IPS-20b (cell line): ENCODE data around the gene MTUS2.

Experiments used
- H3K27ac ChIP-seq: one replicate; pipeline ENCODE4 v1.5.1; 2013; ENCODE audit warnings: low read length
- H3K27me3 ChIP-seq: 2 replicates; pipeline ENCODE4 v1.6.1; 2013; ENCODE audit warnings: mild to moderate bottlenecking, low read length, inconsistent platforms; ENCODE audit not compliant: insufficient read depth
- H3K36me3 ChIP-seq: 2 replicates; pipeline ENCODE4 v1.6.1; 2013; ENCODE audit warnings: low read depth, mild to moderate bottlenecking, inconsistent platforms, low read length, moderate library complexity; ENCODE audit not compliant: insufficient read depth
- H3K4me1 ChIP-seq: 2 replicates; pipeline ENCODE4 v1.6.1; 2013; ENCODE audit warnings: mild to moderate bottlenecking, control low read depth, inconsistent platforms, low read length, moderate library complexity; ENCODE audit not compliant: insufficient read depth
- H3K4me3 ChIP-seq: 2 replicates; pipeline ENCODE4 v1.5.1; 2013; ENCODE audit warnings: mild to moderate bottlenecking, low read length, inconsistent platforms
- H3K9ac ChIP-seq: 2 replicates; pipeline ENCODE4 v1.6.1; 2013; ENCODE audit warnings: low read depth, mild to moderate bottlenecking, inconsistent platforms, low read length, moderate library complexity
- H3K9me3 ChIP-seq: 2 replicates; pipeline ENCODE4 v1.6.1; 2013; ENCODE audit warnings: mild to moderate bottlenecking, low read depth, low read length, inconsistent platforms; ENCODE audit not compliant: insufficient read depth

Gene MTUS2

DNA sequence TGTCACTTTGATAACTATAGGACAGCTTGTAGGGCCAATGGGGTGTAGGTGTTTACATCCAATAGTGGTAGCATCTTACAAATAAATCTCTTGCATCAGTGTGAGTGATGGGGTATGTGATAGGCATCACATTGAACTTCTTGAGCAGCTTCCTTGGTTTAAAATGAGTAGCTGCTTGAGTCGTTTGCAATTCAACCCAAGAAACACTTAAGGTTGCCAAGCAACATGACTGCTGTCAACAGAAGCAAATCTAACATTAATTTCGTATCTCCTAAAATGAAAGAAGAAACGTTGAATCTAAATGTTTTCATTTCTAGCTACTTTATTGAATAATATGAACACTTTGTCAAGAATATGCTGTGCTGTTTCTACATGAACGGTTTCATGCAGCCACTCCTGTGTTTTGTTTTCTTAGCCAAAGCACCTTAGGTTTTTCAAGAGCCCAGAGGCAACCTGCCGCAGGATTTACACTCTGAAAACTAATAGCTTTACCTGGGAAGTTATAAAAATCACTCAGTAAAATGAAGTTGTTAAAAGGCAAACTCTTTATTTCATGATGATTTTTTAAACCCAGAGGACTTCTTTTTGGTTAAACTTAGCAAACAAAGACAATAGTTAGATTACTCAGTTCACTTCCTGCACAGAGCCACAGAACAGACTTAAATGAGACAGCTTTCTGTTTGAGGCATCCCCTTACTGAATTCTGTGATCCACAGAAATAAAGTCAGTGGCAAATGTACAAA is 305.2 kb downstream of the MTUS2 start:
- no peaks in the 10 kb centered on the region for H3K36me3 ChIP-seq
- no peak overlapping the region for H3K9ac ChIP-seq
- no peak overlapping the region for H3K27ac ChIP-seq
- no peak overlapping the region for H3K4me3 ChIP-seq
- H3K4me1 ChIP-seq, result peaks cover 4% of the 10 kb centered on the region; the same call in 1 of the 2 replicates
- H3K27me3 ChIP-seq, result no peaks in the 10 kb centered on the region
- no peaks in the 10 kb centered on the region for H3K9me3 ChIP-seq

DNA sequence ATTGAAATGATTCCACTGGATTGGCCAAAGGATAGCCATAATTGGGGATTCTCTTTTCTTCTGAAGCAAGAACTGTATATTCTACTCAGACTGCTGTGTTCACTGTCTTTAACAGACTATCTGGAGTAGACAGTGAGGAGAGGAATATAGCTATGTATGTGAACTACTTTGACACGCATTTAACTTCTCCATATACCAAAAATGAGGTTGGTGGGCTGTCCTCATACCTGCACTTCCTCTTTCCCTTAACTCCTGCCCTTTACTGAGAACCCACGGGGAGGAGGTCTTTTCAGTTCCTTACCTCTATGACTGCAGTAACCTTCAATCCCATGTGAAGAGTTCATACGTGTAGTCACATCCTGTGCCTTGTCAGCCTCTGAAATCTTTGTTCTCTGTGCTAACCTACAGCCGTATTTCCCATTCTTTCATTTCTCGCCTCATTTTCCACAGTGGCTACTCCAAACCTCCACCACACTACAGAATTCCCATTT is 305.8 kb downstream of the MTUS2 start:
- Histone ChIP-seq H3K27ac (no peak overlapping the region), H3K9me3 (no peaks in the 10 kb centered on the region), H3K27me3 (no peaks in the 10 kb centered on the region), H3K9ac (no peak overlapping the region), H3K36me3 (no peaks in the 10 kb centered on the region), H3K4me1 (peaks cover 4% of the 10 kb centered on the region; the same call in 1 of the 2 replicates), H3K4me3 (no peak overlapping the region)

DNA sequence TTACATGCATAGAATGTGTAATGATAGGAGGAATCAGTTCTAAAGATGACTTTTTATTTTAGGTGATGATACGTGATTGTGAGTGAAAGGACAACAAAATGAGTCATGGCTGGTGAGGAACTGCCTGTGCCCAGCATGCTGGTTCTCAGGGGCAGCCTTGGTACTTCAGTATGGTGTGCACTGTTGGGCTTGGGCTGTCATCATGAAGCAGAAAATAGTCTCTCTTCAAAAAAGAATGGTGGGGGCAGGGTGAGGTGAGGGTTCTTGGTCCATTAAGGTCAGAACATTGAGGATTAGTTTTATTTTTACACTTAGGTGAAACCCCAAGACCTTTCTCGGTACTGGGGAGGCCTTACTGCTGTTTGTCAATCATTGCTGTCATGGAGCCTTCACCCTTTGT is 309.5 kb downstream of the MTUS2 start:
- peaks cover 4% of the 10 kb centered on the region; the same call in 1 of the 2 replicates for H3K4me1 ChIP-seq
- H3K27me3 ChIP-seq, result no peaks in the 10 kb centered on the region
- H3K4me3 ChIP-seq, result no peak overlapping the region
- H3K9ac ChIP-seq, result no peak overlapping the region
- no peaks in the 10 kb centered on the region for H3K36me3 ChIP-seq
- H3K27ac ChIP-seq, result no peak overlapping the region
- no peaks in the 10 kb centered on the region for H3K9me3 ChIP-seq

DNA sequence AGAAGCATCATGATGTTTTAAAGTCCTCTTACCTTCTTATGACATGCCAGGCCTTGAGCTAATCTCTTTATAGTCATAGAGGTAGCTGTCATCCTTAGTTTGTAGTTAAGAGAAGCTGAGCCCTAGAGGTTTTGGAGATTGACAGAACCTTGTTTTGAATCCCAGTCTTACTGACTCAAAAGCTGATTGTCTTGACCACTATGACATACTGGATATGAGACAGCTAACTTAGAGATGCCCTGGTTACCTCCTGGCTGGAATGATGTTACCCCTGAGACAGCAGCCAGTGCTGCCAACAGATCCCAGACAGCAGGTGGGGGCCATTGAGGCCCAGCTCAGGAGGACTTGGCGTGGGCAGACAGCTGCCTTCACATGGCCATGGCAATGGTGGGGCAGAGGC is 311.0 kb downstream of the MTUS2 start:
- H3K4me1 ChIP-seq, result no peaks in the 10 kb centered on the region
- H3K9me3 ChIP-seq, result no peaks in the 10 kb centered on the region
- no peak overlapping the region for H3K9ac ChIP-seq
- no peaks in the 10 kb centered on the region for H3K27me3 ChIP-seq
- no peaks in the 10 kb centered on the region for H3K36me3 ChIP-seq
- H3K27ac ChIP-seq, result no peak overlapping the region
- no peak overlapping the region for H3K4me3 ChIP-seq

DNA sequence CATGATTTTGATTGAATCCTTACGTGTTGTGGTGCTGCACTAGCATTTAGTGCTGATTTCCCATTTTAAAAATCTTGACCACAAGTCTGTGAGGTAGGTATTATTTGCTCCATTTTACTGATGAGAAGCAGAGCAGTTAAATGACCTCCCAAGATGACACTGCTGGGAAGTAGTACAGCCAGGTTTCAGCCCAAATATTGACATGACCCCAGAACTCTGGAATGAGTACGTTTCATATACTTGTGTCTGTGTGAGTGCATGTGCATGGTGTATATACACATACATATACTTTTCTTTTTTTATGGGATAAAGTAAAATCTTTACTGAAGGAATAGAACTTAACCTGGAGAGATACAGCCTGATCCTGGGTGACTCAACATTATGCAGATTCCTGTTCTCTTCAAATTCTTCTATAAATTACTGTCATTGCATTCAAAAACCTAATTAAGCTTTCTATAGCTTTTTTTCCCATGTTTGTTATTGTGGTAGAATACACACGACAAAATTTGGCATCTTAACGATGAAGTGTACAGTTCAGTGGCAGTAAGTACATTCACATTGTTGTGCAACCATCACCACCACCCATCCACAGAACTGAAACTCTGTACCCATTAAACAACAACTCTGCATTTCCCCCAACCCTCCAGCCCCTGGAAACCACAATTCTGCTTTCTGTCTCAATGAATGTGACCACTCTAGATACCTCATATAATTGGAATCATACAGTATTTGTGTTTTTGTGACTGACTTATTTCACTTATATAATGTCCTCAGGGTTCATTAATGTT is 311.9 kb downstream of the MTUS2 start:
- H3K36me3 ChIP-seq, result no peaks in the 10 kb centered on the region
- peaks cover 6% of the 10 kb centered on the region; the same call in 1 of the 2 replicates for H3K9me3 ChIP-seq
- no peak overlapping the region for H3K9ac ChIP-seq
- H3K4me3 ChIP-seq, result no peak overlapping the region
- no peak overlapping the region for H3K27ac ChIP-seq
- no peaks in the 10 kb centered on the region for H3K27me3 ChIP-seq
- no peaks in the 10 kb centered on the region for H3K4me1 ChIP-seq

DNA sequence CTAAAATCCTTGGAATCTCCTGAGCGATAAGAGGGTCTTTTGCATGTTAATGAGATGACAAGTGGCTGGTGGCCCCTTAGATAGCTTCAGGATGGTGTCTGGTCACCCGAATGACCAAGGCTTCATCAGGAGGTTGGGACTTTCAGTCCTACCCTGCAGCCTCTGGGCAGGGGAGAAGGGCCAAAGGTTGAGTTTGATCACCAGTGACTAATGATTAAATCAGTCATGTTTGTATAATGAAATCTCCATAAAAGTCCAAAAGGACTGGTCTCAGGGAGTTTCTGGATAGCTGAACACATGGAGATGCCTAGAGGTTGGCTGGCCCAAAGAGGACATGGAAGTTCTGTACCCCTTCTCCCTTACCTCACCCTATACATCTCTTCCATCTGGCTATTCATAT is 316.2 kb downstream of the MTUS2 start:
- H3K36me3 ChIP-seq, result no peaks in the 10 kb centered on the region
- no peaks in the 10 kb centered on the region; the same call in 1 of the 2 replicates for H3K4me1 ChIP-seq
- H3K27ac ChIP-seq, result no peak overlapping the region
- no peak overlapping the region for H3K4me3 ChIP-seq
- peaks cover 7% of the 10 kb centered on the region; the same call in 1 of the 2 replicates for H3K9me3 ChIP-seq
- no peaks in the 10 kb centered on the region for H3K27me3 ChIP-seq
- no peak overlapping the region for H3K9ac ChIP-seq

DNA sequence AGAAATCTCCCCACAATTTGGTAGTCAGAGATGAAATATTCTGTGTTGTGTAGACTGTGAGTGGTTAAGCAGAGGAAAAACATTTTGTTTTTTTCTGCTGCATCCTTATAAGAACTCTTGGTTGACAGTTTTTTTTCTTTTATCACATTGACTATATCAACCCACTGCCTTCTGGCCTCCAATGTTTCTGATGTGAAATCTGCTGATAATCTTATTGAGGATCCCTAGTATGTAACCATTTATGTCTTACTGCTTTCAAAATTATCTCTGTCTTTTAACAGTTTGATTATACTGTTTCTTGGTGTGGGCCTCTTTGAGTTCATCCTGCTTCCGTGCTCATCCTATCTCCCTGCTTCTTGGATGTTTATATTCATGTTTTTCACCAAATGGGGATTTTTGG is 316.9 kb downstream of the MTUS2 start:
- no peak overlapping the region for H3K9ac ChIP-seq
- no peaks in the 10 kb centered on the region; the same call in 1 of the 2 replicates for H3K4me1 ChIP-seq
- no peaks in the 10 kb centered on the region for H3K27me3 ChIP-seq
- H3K36me3 ChIP-seq, result no peaks in the 10 kb centered on the region
- H3K4me3 ChIP-seq, result no peak overlapping the region
- no peak overlapping the region for H3K27ac ChIP-seq
- peaks cover 7% of the 10 kb centered on the region; the same call in 1 of the 2 replicates for H3K9me3 ChIP-seq

DNA sequence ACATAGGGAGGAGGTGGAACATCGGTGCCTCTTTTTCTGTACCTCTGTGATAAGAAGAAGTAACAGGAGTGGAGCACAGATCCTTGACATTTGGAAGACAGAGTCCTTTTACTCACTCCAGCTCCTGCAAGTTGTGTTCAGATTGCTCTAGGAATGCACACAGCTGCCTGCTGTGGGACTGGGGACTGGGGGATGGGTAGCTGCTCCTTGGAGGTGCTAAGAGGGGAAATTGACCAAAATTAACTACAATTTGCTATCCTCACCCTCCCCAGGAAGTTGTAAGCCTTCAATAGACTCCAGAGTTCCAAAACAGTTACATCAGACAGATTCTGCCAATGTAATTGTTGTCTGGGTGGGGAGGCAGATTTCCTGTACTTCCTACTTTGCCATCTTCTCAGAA is 317.9 kb downstream of the MTUS2 start:
- Histone ChIP-seq H3K9ac (no peak overlapping the region), H3K36me3 (no peaks in the 10 kb centered on the region), H3K27me3 (no peaks in the 10 kb centered on the region), H3K9me3 (peaks cover 7% of the 10 kb centered on the region; the same call in 1 of the 2 replicates), H3K27ac (no peak overlapping the region), H3K4me1 (no peaks in the 10 kb centered on the region; the same call in 1 of the 2 replicates), H3K4me3 (no peak overlapping the region)

DNA sequence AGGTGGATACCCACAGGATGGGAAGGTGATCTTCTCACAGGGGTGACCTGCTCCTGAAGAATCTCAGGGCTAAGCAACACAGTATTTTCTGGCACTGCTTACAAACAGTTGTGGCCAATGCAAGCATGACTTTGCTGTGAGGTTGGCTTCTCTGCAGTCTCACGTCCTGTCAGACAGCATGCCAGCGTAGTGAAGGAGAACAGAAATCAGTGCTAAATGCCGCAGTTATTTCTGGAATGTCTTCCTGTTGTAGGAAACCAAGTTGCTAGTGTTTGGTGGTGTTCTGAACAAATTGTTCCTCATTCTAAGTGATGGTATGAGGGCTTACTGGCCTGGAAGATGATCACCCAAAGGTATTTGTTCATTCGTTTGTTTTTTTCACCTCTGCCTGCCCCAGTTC is 320.1 kb downstream of the MTUS2 start:
- H3K9me3 ChIP-seq, result peaks cover 7% of the 10 kb centered on the region; the same call in 1 of the 2 replicates
- H3K9ac ChIP-seq, result no peak overlapping the region
- no peak overlapping the region for H3K4me3 ChIP-seq
- no peak overlapping the region for H3K27ac ChIP-seq
- H3K4me1 ChIP-seq, result no peaks in the 10 kb centered on the region; the same call in 1 of the 2 replicates
- no peaks in the 10 kb centered on the region for H3K27me3 ChIP-seq
- H3K36me3 ChIP-seq, result no peaks in the 10 kb centered on the region

DNA sequence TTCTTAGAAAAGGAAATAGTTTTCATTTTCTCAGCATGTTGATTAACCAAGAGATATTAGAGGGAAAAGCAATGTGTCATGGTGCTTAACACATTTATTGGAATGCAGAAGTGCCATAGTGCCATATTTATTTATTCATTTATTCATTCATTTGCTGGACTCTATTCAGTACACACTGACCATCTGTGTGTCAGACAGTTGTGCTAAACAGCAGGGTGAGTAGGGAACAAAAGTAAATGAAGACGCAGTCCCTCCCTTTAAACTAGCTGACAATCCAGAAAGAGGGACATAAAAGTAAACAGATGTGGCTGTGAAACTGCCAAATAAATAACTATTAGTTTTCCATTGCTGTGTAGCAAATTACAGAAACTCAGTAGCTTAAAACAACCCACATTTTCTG is 323.7 kb downstream of the MTUS2 start:
- Histone ChIP-seq H3K36me3 (no peaks in the 10 kb centered on the region), H3K27ac (no peak overlapping the region), H3K9ac (no peak overlapping the region), H3K4me1 (no peaks in the 10 kb centered on the region; the same call in 1 of the 2 replicates), H3K27me3 (no peaks in the 10 kb centered on the region), H3K9me3 (no peaks in the 10 kb centered on the region), H3K4me3 (no peak overlapping the region)

DNA sequence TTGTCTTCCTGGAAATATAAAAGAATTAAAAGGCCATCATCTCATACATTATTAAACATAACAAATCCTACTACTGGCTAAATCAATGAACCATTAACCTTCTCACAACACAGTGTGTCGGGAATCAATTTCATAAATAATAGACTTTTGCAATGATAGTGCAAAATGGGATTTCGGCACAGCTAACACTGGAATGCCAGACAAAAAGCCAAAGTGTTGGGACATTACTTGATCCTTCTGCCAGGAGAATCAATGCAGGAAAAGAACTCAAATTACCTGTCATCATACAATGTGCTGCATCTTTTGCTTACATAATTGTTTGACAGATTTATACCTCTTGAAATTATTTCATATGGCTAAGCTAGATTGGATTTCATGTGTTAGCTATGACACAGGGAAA is 334.3 kb downstream of the MTUS2 start:
- H3K27me3 ChIP-seq, result no peaks in the 10 kb centered on the region
- no peak overlapping the region for H3K27ac ChIP-seq
- H3K4me1 ChIP-seq, result no peaks in the 10 kb centered on the region
- H3K4me3 ChIP-seq, result no peak overlapping the region
- no peaks in the 10 kb centered on the region for H3K36me3 ChIP-seq
- H3K9me3 ChIP-seq, result peaks cover 16% of the 10 kb centered on the region
- no peak overlapping the region for H3K9ac ChIP-seq
